ENCODE data around the gene FNBP1.

DNA sequence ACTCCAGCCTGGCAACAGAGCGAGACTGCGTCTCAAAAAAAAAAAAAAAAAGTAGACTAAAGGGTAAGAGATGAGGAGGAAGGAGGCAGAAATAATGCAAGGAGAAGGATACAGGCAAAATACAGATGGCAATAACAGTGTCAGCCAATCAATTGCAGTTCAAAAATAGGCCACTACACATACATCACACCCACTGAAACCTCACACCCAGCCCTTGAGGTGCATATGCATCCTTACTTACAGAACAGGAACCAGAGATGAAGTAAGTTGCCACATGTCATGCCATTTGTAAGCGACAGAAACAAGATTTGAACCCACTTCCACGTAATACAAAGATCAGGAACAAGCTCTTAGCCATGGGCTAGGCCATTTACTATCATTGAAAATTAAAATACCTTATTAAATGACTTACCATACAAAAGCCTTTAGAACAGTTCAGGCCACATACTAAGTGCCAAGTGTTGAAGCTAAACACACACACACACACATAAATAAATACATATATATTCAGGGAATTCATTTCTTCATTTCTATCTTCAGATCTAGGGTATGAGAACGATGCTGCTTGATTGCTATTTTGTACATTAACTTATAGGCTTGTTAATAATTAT, 98.4 kb downstream of the FNBP1 start:
- TF ChIP-seq, protein P1, sequence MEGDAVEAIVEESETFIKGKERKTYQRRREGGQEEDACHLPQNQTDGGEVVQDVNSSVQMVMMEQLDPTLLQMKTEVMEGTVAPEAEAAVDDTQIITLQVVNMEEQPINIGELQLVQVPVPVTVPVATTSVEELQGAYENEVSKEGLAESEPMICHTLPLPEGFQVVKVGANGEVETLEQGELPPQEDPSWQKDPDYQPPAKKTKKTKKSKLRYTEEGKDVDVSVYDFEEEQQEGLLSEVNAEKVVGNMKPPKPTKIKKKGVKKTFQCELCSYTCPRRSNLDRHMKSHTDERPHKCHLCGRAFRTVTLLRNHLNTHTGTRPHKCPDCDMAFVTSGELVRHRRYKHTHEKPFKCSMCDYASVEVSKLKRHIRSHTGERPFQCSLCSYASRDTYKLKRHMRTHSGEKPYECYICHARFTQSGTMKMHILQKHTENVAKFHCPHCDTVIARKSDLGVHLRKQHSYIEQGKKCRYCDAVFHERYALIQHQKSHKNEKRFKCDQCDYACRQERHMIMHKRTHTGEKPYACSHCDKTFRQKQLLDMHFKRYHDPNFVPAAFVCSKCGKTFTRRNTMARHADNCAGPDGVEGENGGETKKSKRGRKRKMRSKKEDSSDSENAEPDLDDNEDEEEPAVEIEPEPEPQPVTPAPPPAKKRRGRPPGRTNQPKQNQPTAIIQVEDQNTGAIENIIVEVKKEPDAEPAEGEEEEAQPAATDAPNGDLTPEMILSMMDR (IDR thresholded peaks at IDR 0.05): peak; percentile 6; the same call in 1 of the 2 replicates
- TF ChIP-seq, protein P2, sequence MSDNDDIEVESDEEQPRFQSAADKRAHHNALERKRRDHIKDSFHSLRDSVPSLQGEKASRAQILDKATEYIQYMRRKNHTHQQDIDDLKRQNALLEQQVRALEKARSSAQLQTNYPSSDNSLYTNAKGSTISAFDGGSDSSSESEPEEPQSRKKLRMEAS (IDR thresholded peaks at IDR 0.05; ENCODE audit: low read depth): no peak
- no peak for TF ChIP-seq YY1 (IDR thresholded peaks at IDR 0.05; ENCODE audit: low read depth)
